DOHH2 (cell line): ENCODE results near the gene KMT2C.
"Not testable (repeated sequence)": the region's sequence is repeated elsewhere in the genome, so short reads cannot be mapped to it uniquely, and the experiment has no call there.

ENCODE experiments used
- H3F3A ChIP-seq: fragments of 200-600 bp; sonication (generic), shearing (Covaris generic); 2 replicates; pipeline ENCODE4 v1.6.0; 2016; ENCODE audit warnings: antibody characterized with exemption, mild to moderate bottlenecking; ENCODE audit not compliant: control insufficient read depth, insufficient read depth
- H3K27ac ChIP-seq: fragments of 200-600 bp; sonication (generic); 2 replicates; pipeline ENCODE4 v1.5.1; 2014; ENCODE audit warnings: low read depth, mild to moderate bottlenecking, low read length, moderate library complexity
- H3K27me3 ChIP-seq: fragments of 200-600 bp; sonication (generic); 2 replicates; pipeline ENCODE4 v1.6.1; 2014; ENCODE audit warnings: mild to moderate bottlenecking, low read length, mixed read lengths; ENCODE audit not compliant: control insufficient read depth
- H3K36me3 ChIP-seq: fragments of 200-600 bp; sonication (generic); 2 replicates; pipeline ENCODE4 v1.6.1; 2014; ENCODE audit warnings: mild to moderate bottlenecking, low read length, moderate library complexity, mixed read lengths; ENCODE audit not compliant: control insufficient read depth
- H3K4me1 ChIP-seq: fragments of 200-600 bp; sonication (generic); 2 replicates; pipeline ENCODE4 v1.6.1; 2014; ENCODE audit warnings: mild to moderate bottlenecking, low read length, mixed read lengths; ENCODE audit not compliant: control insufficient read depth
- H3K4me2 ChIP-seq: fragments of 200-600 bp; sonication (generic); 2 replicates; pipeline ENCODE4 v1.6.0; 2014; ENCODE audit warnings: mild to moderate bottlenecking, low read length, moderate library complexity
- H3K4me3 ChIP-seq: fragments of 200-600 bp; sonication (generic); 2 replicates; pipeline ENCODE4 v1.5.1; 2014; ENCODE audit warnings: mild to moderate bottlenecking, low read length, mixed read lengths
- H3K79me2 ChIP-seq: fragments of 200-600 bp; sonication (generic); 2 replicates; pipeline ENCODE4 v1.6.1; 2014; ENCODE audit warnings: mild to moderate bottlenecking, low read length, mixed read lengths; ENCODE audit not compliant: control insufficient read depth
- H3K9me2 ChIP-seq: fragments of 200-600 bp; sonication (generic); replicated peaks from 2 replicates; pipeline ENCODE4 v1.6.1; 2014; ENCODE audit warnings: mild to moderate bottlenecking, low read length, mixed read lengths; ENCODE audit not compliant: control insufficient read depth
- H3K9me3 ChIP-seq: fragments of 200-600 bp; sonication (generic); 2 replicates; pipeline ENCODE4 v1.6.1; 2014; ENCODE audit warnings: antibody characterized with exemption, low read length, mixed read lengths; ENCODE audit not compliant: control insufficient read depth, insufficient read depth
- H4K20me1 ChIP-seq: fragments of 200-600 bp; sonication (generic); 2 replicates; pipeline ENCODE4 v1.6.0; 2014; ENCODE audit warnings: low read depth, mild to moderate bottlenecking, antibody characterized with exemption, low read length, moderate library complexity; ENCODE audit not compliant: control insufficient read depth, insufficient read depth
- CTCF ChIP-seq: fragments of 200-600 bp; sonication (generic); IDR thresholded peaks from one replicate; pipeline ENCODE4 v1.5.1; 2014; ENCODE audit warnings: antibody characterized with exemption, mild to moderate bottlenecking, low read depth, low read length; ENCODE audit not compliant: poor library complexity, severe bottlenecking
- EZH2phosphoT487 ChIP-seq: fragments of 200-600 bp; sonication (generic); IDR thresholded peaks from 2 replicates; pipeline ENCODE4 v1.6.1; 2017; ENCODE audit warnings: borderline replicate concordance, mild to moderate bottlenecking, antibody characterized with exemption, low read length, moderate library complexity, mixed read lengths

The KMT2C gene

GRCh38 chr7:152406491-152406890, 29.3 kb downstream of the KMT2C start:
- H4K20me1 ChIP-seq: no peaks in the 10 kb centered on the region
- H3K4me3 ChIP-seq: no peak overlapping the region
- peaks cover 96% of the 10 kb centered on the region for H3K79me2 ChIP-seq
- no peaks in the 10 kb centered on the region for H3K36me3 ChIP-seq
- no peaks in the 10 kb centered on the region for H3K9me2 ChIP-seq
- no peaks in the 10 kb centered on the region for H3K4me1 ChIP-seq
- no peaks in the 10 kb centered on the region for H3F3A ChIP-seq
- peaks cover 5% of the 10 kb centered on the region; the same call in 1 of the 2 replicates for H3K9me3 ChIP-seq
- H3K27me3 ChIP-seq: no peaks in the 10 kb centered on the region
- H3K27ac ChIP-seq: no peak overlapping the region
- TF ChIP-seq EZH2phosphoT487 (no peak), CTCF (no peak)
- H3K4me2 ChIP-seq: no peak overlapping the region

GRCh38 chr7:152406030-152406429, 29.8 kb downstream of the KMT2C start:
- H3K9me3 ChIP-seq, H3K4me2 ChIP-seq, H3K36me3 ChIP-seq, H4K20me1 ChIP-seq, H3K27me3 ChIP-seq, H3K4me3 ChIP-seq, H3F3A ChIP-seq, H3K27ac ChIP-seq, H3K4me1 ChIP-seq, H3K9me2 ChIP-seq: not testable (repeated sequence)
- H3K79me2 ChIP-seq: peaks cover 96% of the 10 kb centered on the region

- TF ChIP-seq EZH2phosphoT487 (no peak), CTCF (no peak)
- no peaks in the 10 kb centered on the region for H3F3A ChIP-seq
- no peaks in the 10 kb centered on the region for H3K27me3 ChIP-seq
- no peak overlapping the region for H3K4me2 ChIP-seq
- H3K9me2 ChIP-seq: no peaks in the 10 kb centered on the region
- H3K36me3 ChIP-seq: no peaks in the 10 kb centered on the region
- H3K9me3 ChIP-seq: peaks cover 5% of the 10 kb centered on the region; the same call in 1 of the 2 replicates
- H3K27ac ChIP-seq: no peak overlapping the region
- peaks cover 9% of the 10 kb centered on the region; the same call in 1 of the 2 replicates for H4K20me1 ChIP-seq
- H3K4me3 ChIP-seq: no peak overlapping the region
- H3K79me2 ChIP-seq: peaks cover 100% of the 10 kb centered on the region
- no peaks in the 10 kb centered on the region for H3K4me1 ChIP-seq
Observed at GRCh38 chr7:152403726-152404125, 32.1 kb downstream of the KMT2C start.

GRCh38 chr7:152402384-152403250, 33.2 kb downstream of the KMT2C start:
- no peaks in the 10 kb centered on the region for H3K36me3 ChIP-seq
- no peaks in the 10 kb centered on the region for H3K4me1 ChIP-seq
- H3K27me3 ChIP-seq: no peaks in the 10 kb centered on the region
- no peak overlapping the region for H3K27ac ChIP-seq
- no peaks in the 10 kb centered on the region for H3F3A ChIP-seq
- H4K20me1 ChIP-seq: peaks cover 17% of the 10 kb centered on the region; the same call in 1 of the 2 replicates
- peaks cover 5% of the 10 kb centered on the region; the same call in 1 of the 2 replicates for H3K9me3 ChIP-seq
- H3K9me2 ChIP-seq: no peaks in the 10 kb centered on the region
- no peak overlapping the region for H3K4me3 ChIP-seq
- H3K79me2 ChIP-seq: peaks cover 100% of the 10 kb centered on the region
- no peak overlapping the region for H3K4me2 ChIP-seq
- no peak for TF ChIP-seq CTCF
- no peak for TF ChIP-seq EZH2phosphoT487
